ENCODE measurements around the gene ATP5F1C.

DNA sequence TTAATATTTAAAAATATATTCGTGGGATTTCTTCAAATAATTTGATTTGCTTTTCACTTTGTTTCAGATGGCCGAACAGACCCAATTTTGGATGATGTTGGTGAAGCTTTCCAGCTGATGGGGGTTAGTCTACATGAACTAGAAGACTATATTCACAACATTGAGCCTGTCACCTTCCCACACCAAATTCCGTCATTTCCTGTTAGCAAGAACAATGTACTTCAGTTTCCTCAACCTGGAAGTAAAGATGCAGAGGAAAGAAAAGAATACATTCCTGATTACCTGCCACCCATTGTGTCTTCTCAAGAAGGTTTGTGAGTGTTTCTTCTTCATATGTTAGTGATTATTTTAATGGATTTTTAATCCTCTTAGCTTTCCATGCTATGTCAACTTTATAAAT lies 36.3 kb downstream of the ATP5F1C start:
- no peak for TF ChIP-seq POLR2A (IDR thresholded peaks at IDR 0.05)
- TF ChIP-seq, protein P1, sequence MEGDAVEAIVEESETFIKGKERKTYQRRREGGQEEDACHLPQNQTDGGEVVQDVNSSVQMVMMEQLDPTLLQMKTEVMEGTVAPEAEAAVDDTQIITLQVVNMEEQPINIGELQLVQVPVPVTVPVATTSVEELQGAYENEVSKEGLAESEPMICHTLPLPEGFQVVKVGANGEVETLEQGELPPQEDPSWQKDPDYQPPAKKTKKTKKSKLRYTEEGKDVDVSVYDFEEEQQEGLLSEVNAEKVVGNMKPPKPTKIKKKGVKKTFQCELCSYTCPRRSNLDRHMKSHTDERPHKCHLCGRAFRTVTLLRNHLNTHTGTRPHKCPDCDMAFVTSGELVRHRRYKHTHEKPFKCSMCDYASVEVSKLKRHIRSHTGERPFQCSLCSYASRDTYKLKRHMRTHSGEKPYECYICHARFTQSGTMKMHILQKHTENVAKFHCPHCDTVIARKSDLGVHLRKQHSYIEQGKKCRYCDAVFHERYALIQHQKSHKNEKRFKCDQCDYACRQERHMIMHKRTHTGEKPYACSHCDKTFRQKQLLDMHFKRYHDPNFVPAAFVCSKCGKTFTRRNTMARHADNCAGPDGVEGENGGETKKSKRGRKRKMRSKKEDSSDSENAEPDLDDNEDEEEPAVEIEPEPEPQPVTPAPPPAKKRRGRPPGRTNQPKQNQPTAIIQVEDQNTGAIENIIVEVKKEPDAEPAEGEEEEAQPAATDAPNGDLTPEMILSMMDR (IDR thresholded peaks at IDR 0.05 in 8 of 11, conservative IDR thresholded peaks at IDR 0.05 in 3 of 11), result no peak

Data from spleen (tissue), 7 donors.